DOHH2 (cell line): ENCODE data around the gene SSB.

Source experiments
- H3F3A ChIP-seq: fragments of 200-600 bp; sonication (generic), shearing (Covaris generic); 2 replicates; pipeline ENCODE4 v1.6.0; 2016; ENCODE audit warnings: antibody characterized with exemption, mild to moderate bottlenecking; ENCODE audit not compliant: control insufficient read depth, insufficient read depth
- H3K27ac ChIP-seq: fragments of 200-600 bp; sonication (generic); 2 replicates; pipeline ENCODE4 v1.5.1; 2014; ENCODE audit warnings: low read depth, mild to moderate bottlenecking, low read length, moderate library complexity
- H3K27me3 ChIP-seq: fragments of 200-600 bp; sonication (generic); 2 replicates; pipeline ENCODE4 v1.6.1; 2014; ENCODE audit warnings: mild to moderate bottlenecking, low read length, mixed read lengths; ENCODE audit not compliant: control insufficient read depth
- H3K36me3 ChIP-seq: fragments of 200-600 bp; sonication (generic); 2 replicates; pipeline ENCODE4 v1.6.1; 2014; ENCODE audit warnings: mild to moderate bottlenecking, low read length, moderate library complexity, mixed read lengths; ENCODE audit not compliant: control insufficient read depth
- H3K4me1 ChIP-seq: fragments of 200-600 bp; sonication (generic); 2 replicates; pipeline ENCODE4 v1.6.1; 2014; ENCODE audit warnings: mild to moderate bottlenecking, low read length, mixed read lengths; ENCODE audit not compliant: control insufficient read depth
- H3K4me2 ChIP-seq: fragments of 200-600 bp; sonication (generic); 2 replicates; pipeline ENCODE4 v1.6.0; 2014; ENCODE audit warnings: mild to moderate bottlenecking, low read length, moderate library complexity
- H3K4me3 ChIP-seq: fragments of 200-600 bp; sonication (generic); 2 replicates; pipeline ENCODE4 v1.5.1; 2014; ENCODE audit warnings: mild to moderate bottlenecking, low read length, mixed read lengths
- H3K79me2 ChIP-seq: fragments of 200-600 bp; sonication (generic); 2 replicates; pipeline ENCODE4 v1.6.1; 2014; ENCODE audit warnings: mild to moderate bottlenecking, low read length, mixed read lengths; ENCODE audit not compliant: control insufficient read depth
- H3K9me2 ChIP-seq: fragments of 200-600 bp; sonication (generic); replicated peaks from 2 replicates; pipeline ENCODE4 v1.6.1; 2014; ENCODE audit warnings: mild to moderate bottlenecking, low read length, mixed read lengths; ENCODE audit not compliant: control insufficient read depth
- H3K9me3 ChIP-seq: fragments of 200-600 bp; sonication (generic); 2 replicates; pipeline ENCODE4 v1.6.1; 2014; ENCODE audit warnings: antibody characterized with exemption, low read length, mixed read lengths; ENCODE audit not compliant: control insufficient read depth, insufficient read depth
- H4K20me1 ChIP-seq: fragments of 200-600 bp; sonication (generic); 2 replicates; pipeline ENCODE4 v1.6.0; 2014; ENCODE audit warnings: low read depth, mild to moderate bottlenecking, antibody characterized with exemption, low read length, moderate library complexity; ENCODE audit not compliant: control insufficient read depth, insufficient read depth
- CTCF ChIP-seq: fragments of 200-600 bp; sonication (generic); IDR thresholded peaks from one replicate; pipeline ENCODE4 v1.5.1; 2014; ENCODE audit warnings: antibody characterized with exemption, mild to moderate bottlenecking, low read depth, low read length; ENCODE audit not compliant: poor library complexity, severe bottlenecking
- EZH2phosphoT487 ChIP-seq: fragments of 200-600 bp; sonication (generic); IDR thresholded peaks from 2 replicates; pipeline ENCODE4 v1.6.1; 2017; ENCODE audit warnings: borderline replicate concordance, mild to moderate bottlenecking, antibody characterized with exemption, low read length, moderate library complexity, mixed read lengths

SSB gene

GRCh38 chr2:169767243-169767888, 31.3 kb upstream of the SSB start:
- H3K9me2 ChIP-seq, result no peaks in the 10 kb centered on the region
- no peaks in the 10 kb centered on the region for H3K79me2 ChIP-seq
- no peak overlapping the region for H3K4me2 ChIP-seq

GRCh38 chr2:169768262-169768995, 30.2 kb upstream of the SSB start:
- TF ChIP-seq EZH2phosphoT487 (no peak), CTCF (no peak)
- Histone ChIP-seq H3K79me2 (no peaks in the 10 kb centered on the region), H3K4me2 (no peak overlapping the region), H3K36me3 (no peaks in the 10 kb centered on the region), H3K4me3 (no peak overlapping the region), H3K27ac (no peak overlapping the region), H3F3A (no peaks in the 10 kb centered on the region), H3K4me1 (no peaks in the 10 kb centered on the region), H3K9me2 (no peaks in the 10 kb centered on the region), H3K9me3 (no peaks in the 10 kb centered on the region), H4K20me1 (no peaks in the 10 kb centered on the region), H3K27me3 (no peaks in the 10 kb centered on the region)

More at GRCh38 chr2:169767243-169767888, 31.3 kb upstream of the SSB start:
- H4K20me1 ChIP-seq, result no peaks in the 10 kb centered on the region
- no peak overlapping the region for H3K4me3 ChIP-seq
- H3K27ac ChIP-seq, result no peak overlapping the region
- H3F3A ChIP-seq, result no peaks in the 10 kb centered on the region
- H3K9me3 ChIP-seq, result no peaks in the 10 kb centered on the region
- TF ChIP-seq EZH2phosphoT487 (no peak), CTCF (peak; percentile 75)
- H3K36me3 ChIP-seq, result no peaks in the 10 kb centered on the region
- no peaks in the 10 kb centered on the region for H3K4me1 ChIP-seq
- no peaks in the 10 kb centered on the region for H3K27me3 ChIP-seq

GRCh38 chr2:169771021-169771420, 27.6 kb upstream of the SSB start:
- no peaks in the 10 kb centered on the region for H3K36me3 ChIP-seq

More at GRCh38 chr2:169771021-169771420, 27.6 kb upstream of the SSB start:
- Histone ChIP-seq H3K79me2 (no peaks in the 10 kb centered on the region), H3F3A (no peaks in the 10 kb centered on the region), H3K9me2 (no peaks in the 10 kb centered on the region), H3K4me1 (peaks cover 5% of the 10 kb centered on the region), H3K9me3 (no peaks in the 10 kb centered on the region), H3K27me3 (no peaks in the 10 kb centered on the region), H3K27ac (no peak overlapping the region), H3K4me2 (no peak overlapping the region), H3K4me3 (no peak overlapping the region), H4K20me1 (no peaks in the 10 kb centered on the region)
- TF ChIP-seq CTCF, result no peak
- TF ChIP-seq EZH2phosphoT487, result no peak
